ENCODE results near the gene ZNF804B.

Gene ZNF804B

GRCh38 chr7:88885131-88885530 is 125.6 kb downstream of the ZNF804B start:
- H3K4me3 Mint-ChIP-seq, result no peak overlapping the region
- DNase-seq, result no peak
- no peaks in the 10 kb centered on the region for H3K9me3 Mint-ChIP-seq
- ATAC-seq, result no peak
- H3K36me3 Mint-ChIP-seq (ENCODE audit: low read depth), result no peaks in the 10 kb centered on the region
- no peak overlapping the region for H3K27ac Mint-ChIP-seq
- H3K4me1 Mint-ChIP-seq, result no peaks in the 10 kb centered on the region
- H3K27me3 Mint-ChIP-seq, result no peaks in the 10 kb centered on the region

GRCh38 chr7:88888684-88889083 is 129.2 kb downstream of the ZNF804B start:
- H3K27ac Mint-ChIP-seq, result no peak overlapping the region
- H3K9me3 Mint-ChIP-seq, result no peaks in the 10 kb centered on the region
- DNase-seq (no peak), ATAC-seq (no peak)
- H3K36me3 Mint-ChIP-seq (ENCODE audit: low read depth), result no peaks in the 10 kb centered on the region
- H3K4me3 Mint-ChIP-seq, result no peak overlapping the region
- H3K4me1 Mint-ChIP-seq, result no peaks in the 10 kb centered on the region
- no peaks in the 10 kb centered on the region for H3K27me3 Mint-ChIP-seq

- Mint-ChIP-seq H3K4me1 (no peaks in the 10 kb centered on the region), H3K27ac (no peak overlapping the region), H3K9me3 (no peaks in the 10 kb centered on the region), H3K4me3 (no peak overlapping the region), H3K27me3 (no peaks in the 10 kb centered on the region), H3K36me3 (ENCODE audit: low read depth) (no peaks in the 10 kb centered on the region)
- ATAC-seq (no peak), DNase-seq (no peak)
Observed at GRCh38 chr7:88910516-88910915, 151.0 kb downstream of the ZNF804B start.

- Mint-ChIP-seq H3K4me1 (no peaks in the 10 kb centered on the region), H3K27me3 (no peaks in the 10 kb centered on the region), H3K9me3 (no peaks in the 10 kb centered on the region), H3K36me3 (ENCODE audit: low read depth) (no peaks in the 10 kb centered on the region), H3K4me3 (no peak overlapping the region), H3K27ac (no peak overlapping the region)
- no peak for DNase-seq
- no peak for ATAC-seq
Observed at GRCh38 chr7:88912852-88913251, 153.4 kb downstream of the ZNF804B start.

GRCh38 chr7:88915615-88916014 is 156.1 kb downstream of the ZNF804B start:
- no peak for DNase-seq
- Mint-ChIP-seq H3K4me1 (no peaks in the 10 kb centered on the region), H3K4me3 (no peak overlapping the region), H3K27me3 (no peaks in the 10 kb centered on the region), H3K27ac (no peak overlapping the region), H3K36me3 (ENCODE audit: low read depth) (no peaks in the 10 kb centered on the region), H3K9me3 (no peaks in the 10 kb centered on the region)
- no peak for ATAC-seq

GRCh38 chr7:88919478-88920131 is 160.1 kb downstream of the ZNF804B start:
- H3K36me3 Mint-ChIP-seq (ENCODE audit: low read depth), result no peaks in the 10 kb centered on the region

GRCh38 chr7:88922944-88923343 is 163.4 kb downstream of the ZNF804B start:
- H3K4me3 Mint-ChIP-seq, result no peak overlapping the region
- DNase-seq, result no peak
- H3K4me1 Mint-ChIP-seq, result no peaks in the 10 kb centered on the region
- no peak for ATAC-seq
- H3K9me3 Mint-ChIP-seq, result no peaks in the 10 kb centered on the region
- no peak overlapping the region for H3K27ac Mint-ChIP-seq
- no peaks in the 10 kb centered on the region for H3K36me3 Mint-ChIP-seq (ENCODE audit: low read depth)
- no peaks in the 10 kb centered on the region for H3K27me3 Mint-ChIP-seq

More at GRCh38 chr7:88919478-88920131, 160.1 kb downstream of the ZNF804B start:
- no peaks in the 10 kb centered on the region for H3K27me3 Mint-ChIP-seq
- no peak overlapping the region for H3K4me3 Mint-ChIP-seq
- H3K27ac Mint-ChIP-seq, result no peak overlapping the region
- ATAC-seq (no peak), DNase-seq (no peak)
- no peaks in the 10 kb centered on the region for H3K4me1 Mint-ChIP-seq
- H3K9me3 Mint-ChIP-seq, result no peaks in the 10 kb centered on the region

- ATAC-seq, result no peak
- no peak for DNase-seq
- H3K4me3 Mint-ChIP-seq, result no peak overlapping the region
- H3K36me3 Mint-ChIP-seq (ENCODE audit: low read depth), result no peaks in the 10 kb centered on the region
- no peaks in the 10 kb centered on the region for H3K4me1 Mint-ChIP-seq
- no peak overlapping the region for H3K27ac Mint-ChIP-seq
- no peaks in the 10 kb centered on the region for H3K9me3 Mint-ChIP-seq
- H3K27me3 Mint-ChIP-seq, result no peaks in the 10 kb centered on the region
Observed at GRCh38 chr7:88928276-88928675, 168.8 kb downstream of the ZNF804B start.

- no peak overlapping the region for H3K27ac Mint-ChIP-seq
- H3K27me3 Mint-ChIP-seq, result no peaks in the 10 kb centered on the region
- ATAC-seq, result no peak
- no peaks in the 10 kb centered on the region for H3K36me3 Mint-ChIP-seq (ENCODE audit: low read depth)
- H3K4me1 Mint-ChIP-seq, result no peaks in the 10 kb centered on the region
- H3K4me3 Mint-ChIP-seq, result no peak overlapping the region
- no peak for DNase-seq
- H3K9me3 Mint-ChIP-seq, result no peaks in the 10 kb centered on the region
Observed at GRCh38 chr7:88929719-88930118, 170.2 kb downstream of the ZNF804B start.

- Mint-ChIP-seq H3K4me1 (no peaks in the 10 kb centered on the region), H3K9me3 (no peaks in the 10 kb centered on the region), H3K36me3 (ENCODE audit: low read depth) (no peaks in the 10 kb centered on the region), H3K27me3 (no peaks in the 10 kb centered on the region), H3K4me3 (no peak overlapping the region), H3K27ac (no peak overlapping the region)
- DNase-seq (no peak), ATAC-seq (no peak)
Observed at GRCh38 chr7:88933285-88933684, 173.8 kb downstream of the ZNF804B start.

GRCh38 chr7:88942815-88943501 is 183.5 kb downstream of the ZNF804B start:
- no peak for ATAC-seq
- DNase-seq, result no peak
- Mint-ChIP-seq H3K9me3 (peaks cover 4% of the 10 kb centered on the region), H3K36me3 (ENCODE audit: low read depth) (no peaks in the 10 kb centered on the region), H3K4me1 (no peaks in the 10 kb centered on the region), H3K4me3 (no peak overlapping the region), H3K27me3 (no peaks in the 10 kb centered on the region), H3K27ac (no peak overlapping the region)

- no peak overlapping the region for H3K27ac Mint-ChIP-seq
Observed at GRCh38 chr7:88951826-88952225, 192.3 kb downstream of the ZNF804B start.

GRCh38 chr7:88964418-88964817 is 204.9 kb downstream of the ZNF804B start:
- H3K9me3 Mint-ChIP-seq, result no peaks in the 10 kb centered on the region
- no peak overlapping the region for H3K4me3 Mint-ChIP-seq
- no peak for ATAC-seq
- DNase-seq, result no peak
- H3K36me3 Mint-ChIP-seq (ENCODE audit: low read depth), result no peaks in the 10 kb centered on the region
- H3K27ac Mint-ChIP-seq, result no peak overlapping the region
- no peaks in the 10 kb centered on the region for H3K4me1 Mint-ChIP-seq
- H3K27me3 Mint-ChIP-seq, result no peaks in the 10 kb centered on the region

More at GRCh38 chr7:88951826-88952225, 192.3 kb downstream of the ZNF804B start:
- Mint-ChIP-seq H3K27me3 (no peaks in the 10 kb centered on the region), H3K4me1 (no peaks in the 10 kb centered on the region), H3K36me3 (ENCODE audit: low read depth) (no peaks in the 10 kb centered on the region), H3K4me3 (no peak overlapping the region), H3K9me3 (no peaks in the 10 kb centered on the region)
- DNase-seq (no peak), ATAC-seq (no peak)

GRCh38 chr7:88965371-88965770 is 205.9 kb downstream of the ZNF804B start:
- no peaks in the 10 kb centered on the region for H3K4me1 Mint-ChIP-seq
- H3K36me3 Mint-ChIP-seq (ENCODE audit: low read depth), result no peaks in the 10 kb centered on the region
- ATAC-seq (no peak), DNase-seq (no peak)
- H3K27ac Mint-ChIP-seq, result no peak overlapping the region
- no peak overlapping the region for H3K4me3 Mint-ChIP-seq
- no peaks in the 10 kb centered on the region for H3K27me3 Mint-ChIP-seq
- no peaks in the 10 kb centered on the region for H3K9me3 Mint-ChIP-seq

- H3K27ac Mint-ChIP-seq, result no peak overlapping the region
- H3K4me1 Mint-ChIP-seq, result no peaks in the 10 kb centered on the region
- DNase-seq, result no peak
- no peak overlapping the region for H3K4me3 Mint-ChIP-seq
- H3K9me3 Mint-ChIP-seq, result no peaks in the 10 kb centered on the region
- no peaks in the 10 kb centered on the region for H3K27me3 Mint-ChIP-seq
- H3K36me3 Mint-ChIP-seq (ENCODE audit: low read depth), result no peaks in the 10 kb centered on the region
- ATAC-seq, result no peak
Observed at GRCh38 chr7:88967432-88967831, 207.9 kb downstream of the ZNF804B start.
